Neural cell (in vitro differentiated cells): Measurements from ENCODE around the gene SYT7. TPM values are rescaled to one million over a fixed set of nuclear protein-coding genes. Genes with fewer than 3 reads are reported as not detected.

Source experiments
- H2AFZ ChIP-seq: fragments of 200-600, 300-800 bp; sonication (generic), shearing (Covaris generic); 2 replicates; pipeline ENCODE4 v1.6.0; 2014; ENCODE audit warnings: low read depth, mild to moderate bottlenecking, antibody characterized with exemption, low read length, moderate library complexity
- H3F3A ChIP-seq: fragments of 200-600 bp; shearing (Covaris generic); 2 replicates; pipeline ENCODE4 v1.6.1; 2016; ENCODE audit warnings: mild to moderate bottlenecking, moderate library complexity, mixed read lengths, antibody characterized with exemption, low read length; ENCODE audit not compliant: insufficient read depth, poor library complexity, severe bottlenecking
- H3K27ac ChIP-seq: fragments of 200-600, 300-800 bp; sonication (generic), shearing (Covaris generic); 2 replicates; pipeline ENCODE4 v1.5.1; 2014; ENCODE audit warnings: mild to moderate bottlenecking, low read length, moderate library complexity
- H3K27me3 ChIP-seq: fragments of 300-800, 200-600 bp; sonication (generic), shearing (Covaris generic); 2 replicates; pipeline ENCODE4 v1.6.0; 2014; ENCODE audit warnings: mild to moderate bottlenecking, low read depth, low read length, moderate library complexity; ENCODE audit not compliant: insufficient read depth
- H3K36me3 ChIP-seq: fragments of 300-800, 200-600 bp; sonication (generic), shearing (Covaris generic); 2 replicates; pipeline ENCODE4 v1.5.1; 2014; ENCODE audit warnings: mild to moderate bottlenecking, antibody characterized with exemption, low read length, moderate library complexity; ENCODE audit not compliant: insufficient read depth
- H3K4me2 ChIP-seq: fragments of 300-800, 200-600 bp; sonication (generic), shearing (Covaris generic); 2 replicates; pipeline ENCODE4 v1.6.0; 2014; ENCODE audit warnings: mild to moderate bottlenecking, low read length
- H3K4me3 ChIP-seq: fragments of 300-800, 200-600 bp; sonication (generic), shearing (Covaris generic); 2 replicates; pipeline ENCODE4 v1.5.1; 2014; ENCODE audit warnings: mild to moderate bottlenecking, low read length, moderate library complexity
- H3K79me2 ChIP-seq: fragments of 200-600 bp; shearing (Covaris generic); replicated peaks from 2 replicates; pipeline ENCODE4 v1.6.0; 2014; ENCODE audit warnings: mild to moderate bottlenecking, low read length, moderate library complexity; ENCODE audit not compliant: insufficient read depth
- H3K9ac ChIP-seq: fragments of 300-800, 200-600 bp; sonication (generic), shearing (Covaris generic); 2 replicates; pipeline ENCODE4 v1.6.1; 2016; ENCODE audit warnings: mild to moderate bottlenecking, low read length, mixed read lengths
- H3K9me2 ChIP-seq: fragments of 200-600 bp; shearing (Covaris generic); 2 replicates; pipeline ENCODE4 v1.6.1; 2016; ENCODE audit warnings: mild to moderate bottlenecking, low read length, mixed read lengths; ENCODE audit not compliant: insufficient read depth
- H3K9me3 ChIP-seq: fragments of 200-600, 300-800 bp; sonication (generic), shearing (Covaris generic); 2 replicates; pipeline ENCODE4 v1.6.1; 2016; ENCODE audit warnings: mild to moderate bottlenecking, mixed run types, low read length, moderate library complexity, mixed read lengths
- H4K20me1 ChIP-seq: fragments of 200-600 bp; shearing (Covaris generic); 2 replicates; pipeline ENCODE4 v1.6.1; 2016; ENCODE audit warnings: mild to moderate bottlenecking, mixed run types; ENCODE audit not compliant: insufficient read depth
- CTCF ChIP-seq: fragments of 450-650 bp; IDR thresholded peaks from 2 replicates; pipeline ENCODE4 v1.5.1; 2014; ENCODE audit warnings: antibody characterized with exemption, mild to moderate bottlenecking, moderate library complexity; ENCODE audit not compliant: poor library complexity, severe bottlenecking
- EP300 ChIP-seq: fragments of 450-650 bp; conservative IDR thresholded peaks from 2 replicates; pipeline ENCODE4 v1.6.1; 2014; ENCODE audit warnings: antibody characterized with exemption, mild to moderate bottlenecking, moderate library complexity; ENCODE audit not compliant: poor library complexity, severe bottlenecking
- EZH2 ChIP-seq: fragments of 200-600, 300-800 bp; shearing (Covaris generic), sonication (generic); IDR thresholded peaks from 2 replicates; pipeline ENCODE4 v1.6.1; 2014; ENCODE audit warnings: antibody characterized with exemption, low read length, borderline replicate concordance, mild to moderate bottlenecking; ENCODE audit not compliant: insufficient read depth, poor library complexity, severe bottlenecking
- MXI1 ChIP-seq: fragments of 450-650 bp; conservative IDR thresholded peaks from 2 replicates; pipeline ENCODE4 v1.6.1; 2014; ENCODE audit warnings: antibody characterized with exemption, mild to moderate bottlenecking; ENCODE audit not compliant: poor library complexity, severe bottlenecking
- POLR2AphosphoS5 ChIP-seq: IDR thresholded peaks from 2 replicates; pipeline ENCODE4 v1.6.1; 2012
- RAD21 ChIP-seq: fragments of 450-650 bp; conservative IDR thresholded peaks from 2 replicates; pipeline ENCODE4 v1.6.1; 2014; ENCODE audit warnings: antibody characterized with exemption, mild to moderate bottlenecking, moderate library complexity
- SMC3 ChIP-seq: fragments of 450-650 bp; conservative IDR thresholded peaks from 2 replicates; pipeline ENCODE4 v1.6.1; 2014; ENCODE audit warnings: antibody characterized with exemption, mild to moderate bottlenecking, moderate library complexity; ENCODE audit not compliant: poor library complexity
- TAF1 ChIP-seq: IDR thresholded peaks from 2 replicates; pipeline ENCODE4 v1.6.1; 2012; ENCODE audit warnings: low read depth
- polyA plus RNA-seq: library from polyadenylated mRNA; depleted of rRNA; stranded (reverse); fragments of >200 nt; gene quantifications from 2 replicates; pipeline ENCODE4 v1.2.3, GENCODE V29; 2014
- TF ChIP-seq, protein P1 (sequence below): IDR thresholded peaks from 2 replicates; pipeline ENCODE4 v1.6.1; 2012; ENCODE audit warnings: borderline replicate concordance

Gene SYT7
- polyA plus RNA-seq, 1 donor from 2014 or later, result 14.0 TPM

DNA sequence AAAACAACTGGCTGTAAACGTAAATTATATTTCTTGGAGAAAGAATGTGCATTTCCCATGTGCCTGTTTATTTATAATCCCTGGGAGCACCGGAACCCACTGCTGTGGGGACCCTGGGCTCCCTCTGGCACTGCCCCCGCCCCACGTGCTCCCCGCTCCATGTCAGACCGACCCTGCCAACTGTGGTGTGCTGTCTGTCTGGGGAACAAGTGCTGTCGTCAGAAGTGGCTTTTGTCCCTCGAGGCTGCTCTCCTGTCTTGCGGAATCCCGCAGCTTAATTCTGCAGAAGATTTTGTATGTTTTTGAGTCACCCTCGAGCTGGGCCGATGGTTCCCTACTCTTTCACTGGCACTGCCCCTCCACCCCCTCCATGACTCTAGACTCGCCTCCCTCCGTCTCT, 69.9 kb downstream of the SYT7 start:
- no peaks in the 10 kb centered on the region for H3K79me2 ChIP-seq
- no peaks in the 10 kb centered on the region for H4K20me1 ChIP-seq
- no peaks in the 10 kb centered on the region for H3K36me3 ChIP-seq
- H3F3A ChIP-seq, result no peaks in the 10 kb centered on the region
- no peaks in the 10 kb centered on the region for H3K9me3 ChIP-seq
- TF ChIP-seq CTCF, result no peak
- no peak for TF ChIP-seq SMC3
- no peak for TF ChIP-seq EZH2
- no peak for TF ChIP-seq RAD21
- no peak for TF ChIP-seq EP300
- no peak for TF ChIP-seq TAF1
- TF ChIP-seq, protein P1, sequence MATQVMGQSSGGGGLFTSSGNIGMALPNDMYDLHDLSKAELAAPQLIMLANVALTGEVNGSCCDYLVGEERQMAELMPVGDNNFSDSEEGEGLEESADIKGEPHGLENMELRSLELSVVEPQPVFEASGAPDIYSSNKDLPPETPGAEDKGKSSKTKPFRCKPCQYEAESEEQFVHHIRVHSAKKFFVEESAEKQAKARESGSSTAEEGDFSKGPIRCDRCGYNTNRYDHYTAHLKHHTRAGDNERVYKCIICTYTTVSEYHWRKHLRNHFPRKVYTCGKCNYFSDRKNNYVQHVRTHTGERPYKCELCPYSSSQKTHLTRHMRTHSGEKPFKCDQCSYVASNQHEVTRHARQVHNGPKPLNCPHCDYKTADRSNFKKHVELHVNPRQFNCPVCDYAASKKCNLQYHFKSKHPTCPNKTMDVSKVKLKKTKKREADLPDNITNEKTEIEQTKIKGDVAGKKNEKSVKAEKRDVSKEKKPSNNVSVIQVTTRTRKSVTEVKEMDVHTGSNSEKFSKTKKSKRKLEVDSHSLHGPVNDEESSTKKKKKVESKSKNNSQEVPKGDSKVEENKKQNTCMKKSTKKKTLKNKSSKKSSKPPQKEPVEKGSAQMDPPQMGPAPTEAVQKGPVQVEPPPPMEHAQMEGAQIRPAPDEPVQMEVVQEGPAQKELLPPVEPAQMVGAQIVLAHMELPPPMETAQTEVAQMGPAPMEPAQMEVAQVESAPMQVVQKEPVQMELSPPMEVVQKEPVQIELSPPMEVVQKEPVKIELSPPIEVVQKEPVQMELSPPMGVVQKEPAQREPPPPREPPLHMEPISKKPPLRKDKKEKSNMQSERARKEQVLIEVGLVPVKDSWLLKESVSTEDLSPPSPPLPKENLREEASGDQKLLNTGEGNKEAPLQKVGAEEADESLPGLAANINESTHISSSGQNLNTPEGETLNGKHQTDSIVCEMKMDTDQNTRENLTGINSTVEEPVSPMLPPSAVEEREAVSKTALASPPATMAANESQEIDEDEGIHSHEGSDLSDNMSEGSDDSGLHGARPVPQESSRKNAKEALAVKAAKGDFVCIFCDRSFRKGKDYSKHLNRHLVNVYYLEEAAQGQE, result no peak
- TF ChIP-seq POLR2AphosphoS5, result no peak
- no peak for TF ChIP-seq MXI1
- no peaks in the 10 kb centered on the region for H3K9me2 ChIP-seq
- no peak overlapping the region for H3K27ac ChIP-seq
- no peak overlapping the region for H3K4me2 ChIP-seq
- no peak overlapping the region for H2AFZ ChIP-seq
- H3K27me3 ChIP-seq, result no peaks in the 10 kb centered on the region
- H3K4me3 ChIP-seq, result no peak overlapping the region
- no peak overlapping the region for H3K9ac ChIP-seq

GRCh38 chr11:61510166-61510919, 70.5 kb downstream of the SYT7 start:
- Histone ChIP-seq H3K27ac (peak overlapping the region; percentile 72), H2AFZ (no peak overlapping the region), H3K27me3 (no peaks in the 10 kb centered on the region), H3K4me3 (peak overlapping the region; percentile 83), H3K79me2 (no peaks in the 10 kb centered on the region), H3K9me3 (no peaks in the 10 kb centered on the region), H3K9me2 (no peaks in the 10 kb centered on the region), H4K20me1 (no peaks in the 10 kb centered on the region), H3K4me2 (no peak overlapping the region), H3K36me3 (no peaks in the 10 kb centered on the region), H3F3A (no peaks in the 10 kb centered on the region), H3K9ac (peak overlapping the region; percentile 9)
- TF ChIP-seq, protein P1, result no peak
- no peak for TF ChIP-seq CTCF
- no peak for TF ChIP-seq MXI1
- TF ChIP-seq SMC3, result no peak
- TF ChIP-seq TAF1, result no peak
- TF ChIP-seq RAD21, result no peak
- TF ChIP-seq POLR2AphosphoS5, result no peak
